H1 (cell line): Measurements from ENCODE around the gene RNF208. TPM values are rescaled to one million over a fixed set of nuclear protein-coding genes. Genes with fewer than 3 reads are reported as not detected.

ENCODE experiments used
- BRCA1 ChIP-seq: IDR thresholded peaks from 2 replicates; pipeline ENCODE4 v1.6.1; 2012; ENCODE audit warnings: low read depth, low read length, improper control_type of control experiment
- CHD1 ChIP-seq: IDR thresholded peaks from 2 replicates; pipeline ENCODE4 v1.6.1; 2012; ENCODE audit warnings: low read depth, low read length, improper control_type of control experiment
- EGR1 ChIP-seq: IDR thresholded peaks from 2 replicates; pipeline ENCODE4 v1.6.1; 2011; ENCODE audit warnings: low read depth, low read length, borderline replicate concordance
- HDAC2 ChIP-seq, 2 experiments: fragments of 300-600 bp in 1 of 2; sonication (generic) in 1 of 2; IDR thresholded peaks; 2 replicates each; pipeline ENCODE4 v1.6.1; 2011 to 2012; ENCODE audit warnings: low read depth in 2 of 2, low read length in 2 of 2, mild to moderate bottlenecking in 2 of 2, moderate library complexity in 2 of 2, borderline replicate concordance in 1 of 2, inconsistent platforms in 1 of 2
- POLR2AphosphoS5 ChIP-seq: IDR thresholded peaks from 2 replicates; pipeline ENCODE4 v1.6.1; 2011; ENCODE audit warnings: low read depth, low read length
- RNF2 ChIP-seq: fragments of 200-900, 300-1000 bp; sonication (generic); IDR thresholded peaks from 2 replicates; pipeline ENCODE4 v1.7.1; 2016; ENCODE audit warnings: borderline replicate concordance, low read depth, mild to moderate bottlenecking, antibody characterized with exemption, low read length; ENCODE audit not compliant: poor library complexity, severe bottlenecking; ENCODE audit errors: missing control alignments
- SUZ12 ChIP-seq: fragments of 200-600 bp; sonication (generic); IDR thresholded peaks from 2 replicates; pipeline ENCODE4 v1.6.1; 2012; ENCODE audit warnings: mild to moderate bottlenecking, inconsistent platforms, low read length, moderate library complexity, mixed read lengths
- TEAD4 ChIP-seq: IDR thresholded peaks from 2 replicates; pipeline ENCODE4 v1.6.1; 2012; ENCODE audit warnings: low read depth, low read length, inconsistent platforms, mixed read lengths
- polyA plus RNA-seq, 7 experiments: library from polyadenylated mRNA; depleted of rRNA in 3 of 7; stranded (reverse) in 5 of 7; unstranded in 2 of 7; fragments of >200 nt in 5 of 7; fragments of 200-250 nt in 2 of 7; gene quantifications; 1 replicate in 5 of 7; 2 replicates in 1 of 7; 4 replicates in 1 of 7; pipeline versions ENCODE4 v1.2.1 to v1.2.3, GENCODE V29; 2011 to 2013; ENCODE audit warnings: missing spikeins in 2 of 7, mixed read lengths in 2 of 7
- total RNA-seq: library from RNA; stranded (reverse); fragmentation: NEBNext Ultra II Directional; extraction: Animal tissue kit (Norgen Biotek cat#: 25700); gene quantifications from 2 replicates; pipeline ENCODE4 v1.2.1, GENCODE V29; 2021
- TF ChIP-seq, protein P1 (sequence below): fragments of 300-600 bp; sonication (generic); IDR thresholded peaks from 2 replicates; pipeline ENCODE4 v1.7.1; 2012; ENCODE audit warnings: low read length, moderate library complexity, mild to moderate bottlenecking, inconsistent platforms; ENCODE audit not compliant: insufficient replicate concordance

The RNF208 gene
- total and polyA plus RNA-seq, 2 of the 8 experiments (the other 6 are each of a cell fraction or from before 2014, with no cell fraction given), result 2.7 to 7.7 TPM

DNA sequence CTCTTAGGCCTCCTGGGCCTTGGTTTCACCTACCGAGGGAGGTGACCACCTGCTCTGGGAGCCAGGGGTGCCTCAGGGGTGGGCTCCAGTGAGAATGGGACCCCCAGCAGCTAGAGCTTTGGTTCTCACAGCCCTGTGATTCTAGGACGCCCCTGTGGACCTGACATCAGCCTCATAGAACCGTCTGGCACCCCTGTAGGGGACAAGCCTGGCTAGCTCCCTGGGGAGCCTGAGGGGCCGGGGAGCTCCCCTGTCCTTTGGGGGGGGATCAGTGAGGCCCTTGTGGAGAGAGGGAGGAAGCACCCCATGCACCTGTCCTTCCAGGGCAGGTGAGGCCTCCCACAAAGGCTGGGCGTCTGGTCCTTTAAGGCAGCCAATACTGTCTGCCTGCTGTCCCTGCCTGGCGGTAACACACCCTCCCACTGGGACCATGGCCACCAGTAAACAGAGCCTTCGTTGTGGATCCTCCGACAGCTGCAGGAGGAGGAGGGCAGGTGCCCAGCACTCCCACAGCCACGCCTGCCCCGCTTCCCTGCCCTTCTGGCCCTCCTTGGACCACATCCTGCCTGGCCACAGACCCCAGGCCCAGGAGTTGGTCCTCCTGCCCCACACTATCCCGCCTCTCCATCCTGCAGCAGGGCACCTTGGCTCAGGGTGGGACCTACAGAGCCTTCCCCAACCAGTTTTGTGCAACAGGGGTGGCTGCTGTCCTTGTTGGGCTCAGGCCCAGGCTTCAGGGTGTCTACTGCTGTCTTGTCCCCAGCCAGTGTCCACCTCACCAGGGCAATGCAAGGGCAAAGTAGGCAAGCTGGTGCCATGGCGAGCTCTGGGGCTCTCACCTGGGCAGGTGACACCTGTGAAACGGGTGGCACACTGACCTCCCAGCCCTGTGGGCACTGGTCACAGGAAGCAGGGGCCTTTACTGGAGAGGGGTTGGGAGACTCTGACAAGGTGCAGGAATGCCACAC is 16.0 kb upstream of the RNF208 start (continued):
- TF ChIP-seq CHD1 (no peak), RNF2 (no peak), SUZ12 (no peak), POLR2AphosphoS5 (no peak), HDAC2 (IDR thresholded peaks at IDR 0.05; ENCODE audit: borderline replicate concordance in 1 of 2, low read depth in 2 of 2, low read length in 2 of 2) (no peak), BRCA1 (no peak), EGR1 (no peak), TEAD4 (no peak)
- TF ChIP-seq, protein P1, sequence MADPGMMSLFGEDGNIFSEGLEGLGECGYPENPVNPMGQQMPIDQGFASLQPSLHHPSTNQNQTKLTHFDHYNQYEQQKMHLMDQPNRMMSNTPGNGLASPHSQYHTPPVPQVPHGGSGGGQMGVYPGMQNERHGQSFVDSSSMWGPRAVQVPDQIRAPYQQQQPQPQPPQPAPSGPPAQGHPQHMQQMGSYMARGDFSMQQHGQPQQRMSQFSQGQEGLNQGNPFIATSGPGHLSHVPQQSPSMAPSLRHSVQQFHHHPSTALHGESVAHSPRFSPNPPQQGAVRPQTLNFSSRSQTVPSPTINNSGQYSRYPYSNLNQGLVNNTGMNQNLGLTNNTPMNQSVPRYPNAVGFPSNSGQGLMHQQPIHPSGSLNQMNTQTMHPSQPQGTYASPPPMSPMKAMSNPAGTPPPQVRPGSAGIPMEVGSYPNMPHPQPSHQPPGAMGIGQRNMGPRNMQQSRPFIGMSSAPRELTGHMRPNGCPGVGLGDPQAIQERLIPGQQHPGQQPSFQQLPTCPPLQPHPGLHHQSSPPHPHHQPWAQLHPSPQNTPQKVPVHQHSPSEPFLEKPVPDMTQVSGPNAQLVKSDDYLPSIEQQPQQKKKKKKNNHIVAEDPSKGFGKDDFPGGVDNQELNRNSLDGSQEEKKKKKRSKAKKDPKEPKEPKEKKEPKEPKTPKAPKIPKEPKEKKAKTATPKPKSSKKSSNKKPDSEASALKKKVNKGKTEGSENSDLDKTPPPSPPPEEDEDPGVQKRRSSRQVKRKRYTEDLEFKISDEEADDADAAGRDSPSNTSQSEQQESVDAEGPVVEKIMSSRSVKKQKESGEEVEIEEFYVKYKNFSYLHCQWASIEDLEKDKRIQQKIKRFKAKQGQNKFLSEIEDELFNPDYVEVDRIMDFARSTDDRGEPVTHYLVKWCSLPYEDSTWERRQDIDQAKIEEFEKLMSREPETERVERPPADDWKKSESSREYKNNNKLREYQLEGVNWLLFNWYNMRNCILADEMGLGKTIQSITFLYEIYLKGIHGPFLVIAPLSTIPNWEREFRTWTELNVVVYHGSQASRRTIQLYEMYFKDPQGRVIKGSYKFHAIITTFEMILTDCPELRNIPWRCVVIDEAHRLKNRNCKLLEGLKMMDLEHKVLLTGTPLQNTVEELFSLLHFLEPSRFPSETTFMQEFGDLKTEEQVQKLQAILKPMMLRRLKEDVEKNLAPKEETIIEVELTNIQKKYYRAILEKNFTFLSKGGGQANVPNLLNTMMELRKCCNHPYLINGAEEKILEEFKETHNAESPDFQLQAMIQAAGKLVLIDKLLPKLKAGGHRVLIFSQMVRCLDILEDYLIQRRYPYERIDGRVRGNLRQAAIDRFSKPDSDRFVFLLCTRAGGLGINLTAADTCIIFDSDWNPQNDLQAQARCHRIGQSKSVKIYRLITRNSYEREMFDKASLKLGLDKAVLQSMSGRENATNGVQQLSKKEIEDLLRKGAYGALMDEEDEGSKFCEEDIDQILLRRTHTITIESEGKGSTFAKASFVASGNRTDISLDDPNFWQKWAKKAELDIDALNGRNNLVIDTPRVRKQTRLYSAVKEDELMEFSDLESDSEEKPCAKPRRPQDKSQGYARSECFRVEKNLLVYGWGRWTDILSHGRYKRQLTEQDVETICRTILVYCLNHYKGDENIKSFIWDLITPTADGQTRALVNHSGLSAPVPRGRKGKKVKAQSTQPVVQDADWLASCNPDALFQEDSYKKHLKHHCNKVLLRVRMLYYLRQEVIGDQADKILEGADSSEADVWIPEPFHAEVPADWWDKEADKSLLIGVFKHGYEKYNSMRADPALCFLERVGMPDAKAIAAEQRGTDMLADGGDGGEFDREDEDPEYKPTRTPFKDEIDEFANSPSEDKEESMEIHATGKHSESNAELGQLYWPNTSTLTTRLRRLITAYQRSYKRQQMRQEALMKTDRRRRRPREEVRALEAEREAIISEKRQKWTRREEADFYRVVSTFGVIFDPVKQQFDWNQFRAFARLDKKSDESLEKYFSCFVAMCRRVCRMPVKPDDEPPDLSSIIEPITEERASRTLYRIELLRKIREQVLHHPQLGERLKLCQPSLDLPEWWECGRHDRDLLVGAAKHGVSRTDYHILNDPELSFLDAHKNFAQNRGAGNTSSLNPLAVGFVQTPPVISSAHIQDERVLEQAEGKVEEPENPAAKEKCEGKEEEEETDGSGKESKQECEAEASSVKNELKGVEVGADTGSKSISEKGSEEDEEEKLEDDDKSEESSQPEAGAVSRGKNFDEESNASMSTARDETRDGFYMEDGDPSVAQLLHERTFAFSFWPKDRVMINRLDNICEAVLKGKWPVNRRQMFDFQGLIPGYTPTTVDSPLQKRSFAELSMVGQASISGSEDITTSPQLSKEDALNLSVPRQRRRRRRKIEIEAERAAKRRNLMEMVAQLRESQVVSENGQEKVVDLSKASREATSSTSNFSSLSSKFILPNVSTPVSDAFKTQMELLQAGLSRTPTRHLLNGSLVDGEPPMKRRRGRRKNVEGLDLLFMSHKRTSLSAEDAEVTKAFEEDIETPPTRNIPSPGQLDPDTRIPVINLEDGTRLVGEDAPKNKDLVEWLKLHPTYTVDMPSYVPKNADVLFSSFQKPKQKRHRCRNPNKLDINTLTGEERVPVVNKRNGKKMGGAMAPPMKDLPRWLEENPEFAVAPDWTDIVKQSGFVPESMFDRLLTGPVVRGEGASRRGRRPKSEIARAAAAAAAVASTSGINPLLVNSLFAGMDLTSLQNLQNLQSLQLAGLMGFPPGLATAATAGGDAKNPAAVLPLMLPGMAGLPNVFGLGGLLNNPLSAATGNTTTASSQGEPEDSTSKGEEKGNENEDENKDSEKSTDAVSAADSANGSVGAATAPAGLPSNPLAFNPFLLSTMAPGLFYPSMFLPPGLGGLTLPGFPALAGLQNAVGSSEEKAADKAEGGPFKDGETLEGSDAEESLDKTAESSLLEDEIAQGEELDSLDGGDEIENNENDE, result no peak
